DMS53 treated with DMSO at 0.1 percent for 48 hours (cell line): Measurements from ENCODE around the gene ZNF618.

Source experiments
- DNase-seq: peaks from one replicate; lab custom pipeline; 2025; ENCODE audit not compliant: unreplicated experiment; lab: John Stamatoyannopoulos, UW

The ZNF618 gene

GRCh38 chr9:114055061-114055460, 179.0 kb downstream of the ZNF618 start:
- no peak for DNase-seq

DNA sequence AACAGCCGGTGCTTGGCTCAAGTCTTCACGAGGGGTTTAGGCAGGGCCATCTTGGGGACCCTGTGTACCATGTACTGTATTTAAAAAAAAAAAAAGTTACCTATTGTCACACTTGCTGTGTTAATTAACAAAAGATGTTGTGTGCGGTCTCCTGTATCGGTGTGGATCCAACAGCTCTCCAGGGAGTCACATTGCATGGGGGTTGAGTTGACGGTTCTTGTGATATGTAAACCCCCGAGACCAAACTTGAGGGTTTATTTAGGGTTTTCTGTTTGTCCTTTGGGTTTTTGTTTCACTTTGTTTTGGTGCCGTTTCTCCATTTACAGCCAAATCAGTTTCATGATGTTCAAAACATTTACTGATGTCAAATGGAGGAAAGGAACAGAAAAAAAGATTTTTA, 179.8 kb downstream of the ZNF618 start:
- DNase-seq: no peak

DNA sequence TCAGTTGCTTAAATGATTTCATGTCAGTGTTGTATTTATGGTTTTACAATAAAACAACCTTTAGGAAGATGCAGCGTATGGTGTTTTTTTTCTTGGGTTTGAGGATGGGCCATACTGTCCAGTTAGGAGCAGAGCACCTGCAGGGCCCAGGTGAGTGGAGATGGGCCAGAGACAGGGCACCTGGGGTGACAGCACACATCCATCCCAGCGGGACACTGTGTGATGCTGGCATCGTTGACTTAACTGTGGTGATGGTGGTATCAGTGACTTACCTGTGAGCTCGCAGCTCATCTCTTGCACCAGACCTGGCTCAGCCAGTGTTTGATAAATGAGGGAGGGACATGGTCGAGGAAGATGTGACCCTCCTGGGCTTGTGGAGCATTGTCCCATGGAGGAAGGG, 180.4 kb downstream of the ZNF618 start:
- no peak for DNase-seq

DNA sequence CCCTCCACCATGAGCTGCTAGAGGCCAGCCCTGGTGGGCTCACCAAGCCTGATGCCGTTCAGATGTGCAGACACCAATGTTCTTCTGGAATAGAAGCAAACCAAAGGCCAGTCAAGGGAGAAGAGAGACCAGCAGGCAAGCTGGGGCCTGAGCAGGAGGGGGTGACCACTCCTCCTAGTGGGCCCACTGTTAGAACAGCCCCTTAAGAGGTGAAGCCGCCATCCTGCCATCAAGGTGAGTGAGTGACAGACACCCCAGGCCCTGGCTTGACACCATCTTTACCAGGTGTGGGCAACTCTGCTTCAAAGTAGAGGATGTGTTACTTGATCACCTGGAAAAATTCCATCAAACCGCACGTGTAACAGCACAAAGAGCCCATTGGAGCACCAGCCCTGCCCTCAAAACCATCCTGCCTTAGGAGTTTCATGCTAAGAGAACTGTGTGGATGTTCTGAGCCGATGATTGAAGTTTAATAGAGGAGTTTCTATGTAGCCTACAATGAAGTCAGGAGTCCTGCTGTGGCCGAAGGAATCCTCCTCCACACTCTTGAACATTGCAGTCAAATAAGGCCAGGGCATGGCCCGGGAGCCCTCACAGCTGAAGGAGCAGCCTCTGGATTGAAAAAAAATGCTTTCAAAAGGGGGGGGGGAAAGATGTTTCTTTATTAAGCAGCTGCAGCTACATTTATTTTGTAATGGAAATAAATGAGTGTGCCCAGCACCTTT, 181.2 kb downstream of the ZNF618 start:
- no peak for DNase-seq

GRCh38 chr9:114058688-114059046, 182.6 kb downstream of the ZNF618 start:
- no peak for DNase-seq

GRCh38 chr9:114059047-114059803, 183.1 kb downstream of the ZNF618 start:
- no peak for DNase-seq

DNA sequence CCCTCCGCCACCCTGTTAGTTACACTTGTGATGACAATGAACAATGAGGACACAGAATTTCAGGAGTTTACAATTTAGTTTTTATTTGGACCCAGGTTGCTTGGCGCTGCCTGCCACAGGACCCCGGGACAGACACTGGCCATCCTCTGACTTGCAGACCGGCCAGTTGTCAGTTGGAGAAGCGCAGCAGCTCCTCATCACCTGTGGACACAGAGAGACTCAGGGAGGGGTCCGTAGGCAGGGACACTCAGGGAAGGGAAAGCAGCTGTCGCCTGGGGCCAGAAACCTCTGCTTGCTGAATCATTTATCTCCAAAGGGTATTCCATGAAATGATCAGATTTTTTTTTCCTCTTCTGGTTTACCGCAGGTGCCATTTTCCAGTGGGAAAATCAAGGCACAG, 184.0 kb downstream of the ZNF618 start:
- DNase-seq: no peak

DNA sequence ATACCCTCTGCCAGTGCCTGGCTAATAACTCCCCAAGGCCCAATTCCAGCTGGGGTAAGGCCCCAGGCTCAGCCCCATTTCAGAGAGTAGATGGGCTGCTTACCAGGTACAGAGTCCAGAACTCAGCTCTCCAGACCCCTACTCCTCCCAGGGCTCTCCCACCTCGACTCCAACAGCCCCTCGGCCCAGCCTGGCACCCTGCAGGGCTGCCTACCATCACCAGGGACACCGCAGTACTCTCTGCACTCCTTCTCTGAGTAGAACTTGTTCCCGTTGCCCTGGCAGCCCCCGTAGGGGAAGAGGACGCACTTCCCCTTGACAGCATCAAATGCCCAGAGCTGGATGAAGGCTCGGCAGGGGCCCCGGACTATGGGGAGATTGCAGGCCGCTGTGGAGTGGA, 184.6 kb downstream of the ZNF618 start:
- no peak for DNase-seq

DNA sequence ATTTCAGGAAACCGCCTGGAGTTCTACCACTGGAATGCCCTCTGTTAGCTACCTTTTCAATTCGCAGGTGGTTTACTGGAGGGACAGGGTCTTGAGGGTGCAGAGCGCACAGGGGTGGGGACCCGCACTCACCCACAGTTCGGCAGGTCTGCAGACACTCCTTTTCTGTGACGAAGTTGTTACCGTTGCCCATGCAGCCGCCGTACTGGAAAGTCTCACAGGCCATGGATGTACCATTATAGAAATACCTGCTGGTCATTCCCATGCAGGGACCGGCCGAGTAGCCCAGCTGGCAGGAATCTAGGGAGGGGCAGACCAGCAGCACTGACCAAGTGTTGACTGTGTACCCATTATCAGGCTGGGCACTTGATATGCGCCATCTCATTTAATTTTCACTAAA, 185.2 kb downstream of the ZNF618 start:
- DNase-seq: no peak

- no peak for DNase-seq
Observed at GRCh38 chr9:114061830-114062474, 185.8 kb downstream of the ZNF618 start.

GRCh38 chr9:114065304-114065703, 189.2 kb downstream of the ZNF618 start:
- no peak for DNase-seq

- no peak for DNase-seq
Observed at GRCh38 chr9:114069476-114070187, 193.5 kb downstream of the ZNF618 start.

GRCh38 chr9:114070188-114071103, 194.3 kb downstream of the ZNF618 start:
- no peak for DNase-seq

DNA sequence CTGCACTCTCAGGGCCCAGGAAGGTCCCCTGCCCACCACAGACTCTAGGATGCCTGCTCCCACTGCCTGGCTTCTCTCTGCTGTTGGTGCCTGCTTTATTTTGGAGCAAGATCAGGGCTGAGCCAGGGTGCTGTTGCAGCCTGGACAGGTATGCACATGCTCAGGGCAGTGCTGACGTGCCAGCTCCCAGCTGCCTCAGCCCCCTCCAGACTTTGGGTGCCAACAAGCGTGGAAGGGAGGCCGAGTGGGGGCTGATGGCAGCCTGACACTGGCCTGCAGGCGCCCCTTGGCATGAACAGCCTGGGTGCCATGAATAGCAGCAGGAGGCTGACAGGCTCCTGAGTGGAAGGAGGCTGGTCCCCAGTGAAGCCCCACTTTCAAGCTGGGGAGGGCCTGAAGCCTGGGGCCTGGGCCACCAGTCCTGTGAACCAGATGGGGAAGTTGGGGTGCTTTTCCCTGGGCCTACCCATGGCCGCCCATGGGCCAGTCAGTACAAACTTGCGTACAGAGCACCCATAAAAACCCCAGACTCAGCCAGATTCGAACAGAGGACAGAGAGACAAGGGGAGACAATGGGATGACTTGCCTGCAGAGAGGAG, 195.2 kb downstream of the ZNF618 start:
- DNase-seq: no peak

- DNase-seq: no peak
Observed at GRCh38 chr9:114072184-114073140, 196.4 kb downstream of the ZNF618 start.

- DNase-seq: no peak
Observed at GRCh38 chr9:114075602-114076001, 199.5 kb downstream of the ZNF618 start.

GRCh38 chr9:114076237-114077161, 200.4 kb downstream of the ZNF618 start:
- no peak for DNase-seq
